GM20000 (cell line): ENCODE measurements around the gene CAND2.
"Not testable (repeated sequence)": the region's sequence is repeated elsewhere in the genome, so short reads cannot be mapped to it uniquely, and the experiment has no call there.

ENCODE experiments used
- DNase-seq: peaks from one replicate; pipeline ENCODE4 v3.0.0; 2012; ENCODE audit warnings: low spot score
- CTCF ChIP-seq: IDR thresholded peaks from 2 replicates; pipeline ENCODE4 v1.5.1; 2012; ENCODE audit warnings: mild to moderate bottlenecking, control low read depth; ENCODE audit errors: extremely low read depth, missing control alignments

CAND2 gene

GRCh38 chr3:12772462-12772861 lies 24.0 kb upstream of the CAND2 start:
- TF ChIP-seq CTCF: no peak
- DNase-seq: no peak

GRCh38 chr3:12773030-12773709 lies 23.3 kb upstream of the CAND2 start:
- no peak for TF ChIP-seq CTCF
- no peak for DNase-seq

- no peak for DNase-seq
- no peak for TF ChIP-seq CTCF
Measured at GRCh38 chr3:12773710-12774086, 22.8 kb upstream of the CAND2 start.

- DNase-seq: no peak
- no peak for TF ChIP-seq CTCF
Measured at GRCh38 chr3:12774619-12775018, 21.9 kb upstream of the CAND2 start.

- TF ChIP-seq CTCF: no peak
- no peak for DNase-seq
Measured at GRCh38 chr3:12775226-12775625, 21.3 kb upstream of the CAND2 start.

GRCh38 chr3:12775970-12776369 lies 20.5 kb upstream of the CAND2 start:
- DNase-seq: not testable (repeated sequence)

GRCh38 chr3:12777171-12777570 lies 19.3 kb upstream of the CAND2 start:
- DNase-seq: no peak
- TF ChIP-seq CTCF: no peak

GRCh38 chr3:12780751-12781150 lies 15.7 kb upstream of the CAND2 start:
- TF ChIP-seq CTCF: no peak
- no peak for DNase-seq
